ENCODE measurements around the gene TIAM2.

GRCh38 chr6:155031091-155031490, 36.0 kb downstream of the TIAM2 start:
- TF ChIP-seq, protein P1, sequence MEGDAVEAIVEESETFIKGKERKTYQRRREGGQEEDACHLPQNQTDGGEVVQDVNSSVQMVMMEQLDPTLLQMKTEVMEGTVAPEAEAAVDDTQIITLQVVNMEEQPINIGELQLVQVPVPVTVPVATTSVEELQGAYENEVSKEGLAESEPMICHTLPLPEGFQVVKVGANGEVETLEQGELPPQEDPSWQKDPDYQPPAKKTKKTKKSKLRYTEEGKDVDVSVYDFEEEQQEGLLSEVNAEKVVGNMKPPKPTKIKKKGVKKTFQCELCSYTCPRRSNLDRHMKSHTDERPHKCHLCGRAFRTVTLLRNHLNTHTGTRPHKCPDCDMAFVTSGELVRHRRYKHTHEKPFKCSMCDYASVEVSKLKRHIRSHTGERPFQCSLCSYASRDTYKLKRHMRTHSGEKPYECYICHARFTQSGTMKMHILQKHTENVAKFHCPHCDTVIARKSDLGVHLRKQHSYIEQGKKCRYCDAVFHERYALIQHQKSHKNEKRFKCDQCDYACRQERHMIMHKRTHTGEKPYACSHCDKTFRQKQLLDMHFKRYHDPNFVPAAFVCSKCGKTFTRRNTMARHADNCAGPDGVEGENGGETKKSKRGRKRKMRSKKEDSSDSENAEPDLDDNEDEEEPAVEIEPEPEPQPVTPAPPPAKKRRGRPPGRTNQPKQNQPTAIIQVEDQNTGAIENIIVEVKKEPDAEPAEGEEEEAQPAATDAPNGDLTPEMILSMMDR (IDR thresholded peaks at IDR 0.05), result no peak
- no peak for TF ChIP-seq POLR2A (IDR thresholded peaks at IDR 0.05)

Measured in ovary (tissue), 3 donors.